Head of caudate nucleus (tissue), 42 donors: ENCODE data around the gene PDE8A.
"Not testable (repeated sequence)": the region's sequence is repeated elsewhere in the genome, so short reads cannot be mapped to it uniquely, and the experiment has no call there.

Experiments
- DNase-seq, 42 donors: peaks; one replicate each; pipeline versions ENCODE4 v3.0.0 to v3.0.0-alpha.2; 2020 to 2021; ENCODE audit warnings: mixed read lengths in 7 of 42
- intact Hi-C: fragments of 100-400 bp; cut with DNase I; formaldehyde crosslinking; loops from one replicate; pipeline ENCODE4 v1.15.0; 2022

The PDE8A gene

GRCh38 chr15:85004550-85004949, 22.9 kb downstream of the PDE8A start:
- intact Hi-C loops = no loop called here

DNA sequence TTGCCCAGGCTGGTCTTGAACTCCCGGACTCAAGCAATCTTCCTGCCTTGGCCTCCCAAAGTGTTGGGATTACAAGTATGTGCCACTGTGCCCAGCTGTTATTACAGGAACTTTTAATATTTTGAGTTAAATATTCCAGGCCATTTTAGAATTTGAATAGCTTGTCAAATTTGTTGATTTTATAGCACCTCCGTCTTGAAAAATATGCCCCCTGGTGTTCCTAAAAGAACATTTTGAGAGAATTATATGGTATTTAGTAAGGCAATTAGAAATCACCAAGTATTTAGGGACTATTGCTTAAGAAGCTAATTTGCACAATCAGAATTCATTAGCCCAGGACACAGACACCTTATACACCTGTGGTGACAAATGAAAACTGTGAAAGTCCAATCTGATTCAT, 23.7 kb downstream of the PDE8A start:
- no peak for DNase-seq
- intact Hi-C loops = no loop called here

More at GRCh38 chr15:85004550-85004949, 22.9 kb downstream of the PDE8A start:
- no peak for DNase-seq

DNA sequence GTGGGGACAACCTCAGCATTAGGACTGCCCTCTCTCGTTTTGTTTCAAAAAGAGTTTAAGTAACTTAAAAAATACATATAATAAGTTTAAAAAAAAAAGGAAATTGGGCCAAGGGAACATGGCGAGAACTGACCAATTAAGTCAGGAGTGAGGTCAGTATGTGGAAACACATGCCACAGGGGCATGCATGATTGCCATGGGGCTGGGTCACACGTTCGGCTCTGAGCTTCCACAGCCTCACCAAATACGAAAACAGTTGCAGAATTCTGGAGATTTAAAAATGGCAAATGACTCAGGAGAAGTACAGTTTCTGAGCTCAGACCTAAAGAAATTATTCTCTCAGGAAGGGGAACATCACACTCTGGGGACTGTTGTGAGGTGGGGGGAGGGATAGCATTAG, 24.1 kb downstream of the PDE8A start:
- no peak for DNase-seq
- intact Hi-C loops = no loop called here

GRCh38 chr15:85006201-85006600, 24.5 kb downstream of the PDE8A start:
- no peak for DNase-seq
- intact Hi-C loops = no loop called here

DNA sequence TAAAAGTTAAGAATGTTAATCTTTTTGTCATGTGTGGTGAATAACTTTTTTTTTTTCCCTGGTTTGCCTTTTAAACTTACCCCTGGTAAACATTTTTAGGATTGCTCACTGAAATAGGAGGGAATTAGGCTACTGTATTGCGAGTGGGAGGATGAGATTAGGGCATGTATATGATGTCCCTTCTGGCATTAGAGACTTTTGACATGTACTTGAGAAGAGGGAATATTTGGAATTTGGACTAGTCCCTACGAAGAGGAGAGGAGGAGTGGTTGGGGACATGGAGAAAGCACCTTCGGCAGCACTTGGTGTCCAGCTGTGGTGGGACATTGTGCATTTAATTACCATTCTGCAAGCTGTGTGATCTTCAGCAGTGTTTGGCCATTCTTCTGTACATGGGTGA, 25.0 kb downstream of the PDE8A start:
- intact Hi-C loops = no loop called here
- no peak for DNase-seq

DNA sequence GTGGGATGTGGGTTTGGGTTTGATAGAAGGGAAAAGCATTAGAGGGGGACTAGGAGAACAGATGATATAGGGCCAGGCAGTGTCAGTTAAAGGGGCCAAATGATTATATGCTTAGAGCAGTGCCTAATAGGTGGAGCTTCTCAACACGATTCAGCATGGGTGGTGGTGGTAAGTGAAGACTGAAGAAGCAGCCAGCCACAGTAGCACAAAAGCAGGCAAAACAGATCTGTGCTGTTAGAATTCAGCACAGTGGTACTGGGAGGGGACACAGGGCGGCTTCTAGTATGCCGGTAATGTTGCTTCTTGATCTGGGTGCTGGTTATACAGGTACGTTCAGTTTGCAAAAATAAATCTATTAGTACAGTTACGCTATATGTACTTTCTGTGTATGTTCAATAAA, 25.5 kb downstream of the PDE8A start:
- DNase-seq = no peak
- intact Hi-C loops = no loop called here

- no peak for DNase-seq
- intact Hi-C loops = no loop called here
Observed at GRCh38 chr15:85007741-85008397, 26.2 kb downstream of the PDE8A start.

DNA sequence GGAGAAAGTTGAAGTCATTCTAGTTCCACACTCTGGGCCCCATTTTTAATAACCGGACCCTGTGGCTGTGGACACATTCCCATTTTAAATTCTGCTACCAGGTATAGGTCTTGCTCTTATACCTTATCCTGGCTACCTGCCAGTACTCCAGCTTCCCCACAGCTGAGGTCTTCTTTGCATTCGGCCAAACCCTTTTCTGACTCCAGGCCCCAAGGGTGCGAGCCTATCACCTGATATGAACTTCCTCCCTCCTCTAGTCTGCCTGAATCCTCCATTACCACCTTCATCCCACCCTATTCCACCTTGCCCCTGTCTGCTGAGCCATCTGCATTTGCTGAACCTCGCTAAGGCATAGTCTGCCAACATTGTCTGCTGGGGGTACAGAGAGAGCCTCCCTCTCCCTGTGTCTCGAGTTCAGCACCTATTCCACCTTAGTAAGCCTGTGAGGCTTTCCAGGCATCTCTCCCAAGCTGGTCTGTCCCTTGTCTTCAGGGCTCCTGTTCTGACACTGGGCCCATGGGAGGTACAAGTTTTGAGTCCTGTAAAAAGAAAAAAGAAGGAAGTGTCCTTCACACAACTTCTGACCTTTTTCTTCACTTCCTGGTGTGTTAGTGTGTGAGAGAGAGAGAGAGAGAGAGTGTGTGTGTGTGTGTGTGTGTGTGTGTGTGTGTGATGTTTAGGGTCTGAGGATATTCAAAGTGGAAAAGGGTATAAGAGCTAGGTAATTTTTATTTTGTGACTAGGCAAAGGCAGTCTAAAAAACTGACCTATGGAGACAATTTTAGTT, 27.0 kb downstream of the PDE8A start:
- intact Hi-C loops = no loop called here
- no peak for DNase-seq

- DNase-seq = no peak
- intact Hi-C loops = no loop called here
Observed at GRCh38 chr15:85009435-85009834, 27.8 kb downstream of the PDE8A start.

DNA sequence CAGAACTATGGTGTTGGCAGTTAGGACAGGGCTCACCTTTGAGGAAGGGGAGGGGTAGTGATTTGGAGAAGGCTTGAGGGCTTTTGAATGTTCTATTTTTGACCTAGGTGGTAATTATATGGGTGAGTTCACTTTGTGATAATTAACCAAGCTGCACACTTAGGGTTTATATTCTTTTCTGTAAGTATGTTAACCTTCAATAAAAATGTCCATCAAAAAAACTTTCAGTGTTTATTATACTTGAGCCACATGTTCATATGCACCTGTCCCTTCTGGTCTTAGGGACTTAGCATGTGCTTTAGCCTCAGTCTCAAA, 28.4 kb downstream of the PDE8A start:
- intact Hi-C loops = no loop called here
- DNase-seq = no peak

DNA sequence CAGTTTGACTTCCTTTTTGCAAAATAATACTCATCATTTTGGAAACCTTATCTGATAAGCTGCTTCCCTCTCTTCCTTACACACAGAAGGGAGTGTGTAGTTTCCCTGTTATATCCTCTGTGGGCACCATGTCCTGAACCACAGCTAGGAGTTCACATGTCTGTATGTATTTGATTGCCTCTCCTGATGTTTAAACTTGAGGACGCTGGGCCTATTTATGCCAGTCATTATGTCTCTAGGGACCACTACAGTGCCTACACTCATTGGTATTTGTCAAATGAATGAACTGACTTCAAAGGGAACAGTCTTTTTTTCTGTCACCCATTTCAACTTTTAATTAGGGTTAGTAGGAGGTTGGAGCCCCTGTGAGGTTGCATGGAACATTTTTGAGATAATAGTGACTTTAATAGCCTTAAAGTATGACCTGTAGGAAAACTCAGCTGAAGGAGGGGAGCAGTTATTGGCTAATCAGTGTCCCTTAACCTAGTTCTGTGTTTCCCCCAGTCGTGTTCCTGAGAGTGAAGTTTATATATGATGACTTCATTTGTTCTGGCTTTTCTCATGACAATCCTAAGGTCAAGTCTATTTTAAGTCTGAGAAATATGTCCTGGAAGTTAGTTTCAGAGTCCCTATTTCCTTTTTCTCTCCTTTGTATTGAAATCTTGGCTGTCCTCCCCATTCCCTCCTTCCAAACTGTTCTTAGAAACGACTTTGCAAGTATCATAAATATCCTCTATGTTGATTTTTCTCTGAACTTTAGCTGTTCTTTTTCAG, 28.9 kb downstream of the PDE8A start:
- intact Hi-C loops = no loop called here
- no peak for DNase-seq

DNA sequence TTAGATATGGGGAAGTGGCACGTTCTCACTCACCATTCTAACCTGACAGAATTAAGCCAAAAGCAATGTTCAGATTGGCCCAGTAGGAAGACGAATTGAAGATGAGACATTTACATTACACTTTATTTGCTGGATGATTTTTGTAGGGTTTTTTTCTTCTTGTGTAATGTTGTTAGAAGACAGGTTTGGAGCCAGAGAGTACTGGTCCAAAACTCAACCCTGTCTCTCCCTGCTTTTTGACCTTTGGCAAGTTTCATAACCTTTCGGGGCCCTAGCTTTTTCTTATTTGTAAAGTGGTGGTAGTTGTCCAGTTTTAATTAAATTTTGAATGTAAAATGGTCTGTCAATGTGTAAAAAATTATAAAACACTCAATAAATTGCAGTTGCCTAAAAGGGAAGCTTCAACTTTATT, 29.5 kb downstream of the PDE8A start:
- DNase-seq = no peak
- intact Hi-C loops = no loop called here

DNA sequence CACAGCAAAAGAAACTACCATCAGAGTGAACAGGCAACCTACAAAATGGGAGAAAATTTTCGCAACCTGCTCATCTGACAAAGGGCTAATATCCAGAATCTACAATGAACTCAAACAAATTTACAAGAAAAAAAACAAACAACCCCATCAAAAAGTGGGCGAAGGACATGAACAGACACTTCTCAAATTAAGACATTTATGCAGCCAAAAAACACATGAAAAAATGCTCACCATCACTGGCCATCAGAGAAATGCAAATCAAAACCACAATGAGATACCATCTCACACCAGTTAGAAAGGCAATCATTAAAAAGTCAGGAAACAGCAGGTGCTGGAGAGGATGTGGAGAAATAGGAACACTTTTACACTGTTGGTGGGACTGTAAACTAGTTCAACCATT, 30.1 kb downstream of the PDE8A start:
- intact Hi-C loops = not testable (repeated sequence)

DNA sequence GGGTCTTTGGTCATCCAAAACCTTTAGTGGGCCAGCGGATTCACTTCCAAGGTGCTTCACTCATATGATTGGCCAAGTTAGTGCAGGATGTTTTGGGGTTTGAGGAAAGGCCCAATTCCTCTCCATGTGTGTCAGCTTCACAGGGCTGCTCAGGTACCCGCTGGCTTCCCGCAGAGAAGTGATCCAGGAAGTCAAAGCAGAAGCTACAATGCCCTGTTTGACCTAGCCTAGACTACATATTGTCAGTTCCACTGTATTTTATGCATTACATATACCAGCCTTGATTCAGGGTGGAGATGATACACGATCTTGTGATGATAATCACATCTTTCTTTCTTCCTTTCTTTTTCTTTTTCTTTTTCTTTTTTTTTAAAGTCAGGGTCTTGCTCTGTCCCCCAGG, 32.1 kb downstream of the PDE8A start:
- intact Hi-C loops = no loop called here
- no peak for DNase-seq

More for the DNA sequence above, 30.1 kb downstream of the PDE8A start:
- not testable (repeated sequence) for DNase-seq

GRCh38 chr15:85014932-85015331, 33.3 kb downstream of the PDE8A start:
- intact Hi-C loops = no loop called here
- no peak for DNase-seq

GRCh38 chr15:85016275-85016674, 34.6 kb downstream of the PDE8A start:
- intact Hi-C loops = no loop called here
- no peak for DNase-seq

DNA sequence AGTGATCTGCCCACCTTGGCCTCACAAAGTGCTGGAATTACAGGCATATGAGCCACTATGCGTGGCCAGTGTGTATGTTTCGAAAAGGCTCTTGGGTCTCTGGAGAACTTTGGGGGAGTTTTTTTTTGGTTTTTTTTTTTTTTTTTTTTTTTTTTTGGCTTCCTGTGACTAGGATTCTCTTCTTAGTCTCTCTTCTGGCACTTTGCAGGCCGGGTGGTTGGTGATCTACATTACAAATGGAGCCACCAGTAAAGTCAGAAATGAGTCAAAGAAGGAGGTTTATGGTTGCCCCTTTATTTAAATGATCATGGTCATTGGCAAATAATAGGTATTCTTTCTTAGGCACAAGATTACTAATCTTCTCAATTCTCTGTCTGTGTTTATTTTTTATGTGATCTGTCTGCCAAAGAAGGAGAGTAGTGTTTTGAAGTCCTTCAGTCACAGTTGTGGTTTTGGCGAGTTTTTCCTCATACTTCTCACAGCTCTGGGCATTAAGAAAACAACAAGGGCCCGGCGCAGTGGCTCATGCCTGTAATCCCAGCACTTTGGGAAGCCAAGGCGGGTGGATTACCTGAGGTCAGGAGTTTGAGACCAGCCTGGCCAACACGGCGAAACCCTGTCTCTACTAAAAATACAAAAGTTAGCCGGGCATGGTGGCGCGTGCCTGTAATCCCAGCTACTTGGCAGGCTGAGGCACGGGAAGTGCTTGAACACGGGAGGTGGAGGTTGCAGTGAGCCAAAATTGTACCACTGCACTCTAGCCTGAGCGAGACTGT, 38.3 kb downstream of the PDE8A start:
- DNase-seq = no peak
- intact Hi-C loops = no loop called here

DNA sequence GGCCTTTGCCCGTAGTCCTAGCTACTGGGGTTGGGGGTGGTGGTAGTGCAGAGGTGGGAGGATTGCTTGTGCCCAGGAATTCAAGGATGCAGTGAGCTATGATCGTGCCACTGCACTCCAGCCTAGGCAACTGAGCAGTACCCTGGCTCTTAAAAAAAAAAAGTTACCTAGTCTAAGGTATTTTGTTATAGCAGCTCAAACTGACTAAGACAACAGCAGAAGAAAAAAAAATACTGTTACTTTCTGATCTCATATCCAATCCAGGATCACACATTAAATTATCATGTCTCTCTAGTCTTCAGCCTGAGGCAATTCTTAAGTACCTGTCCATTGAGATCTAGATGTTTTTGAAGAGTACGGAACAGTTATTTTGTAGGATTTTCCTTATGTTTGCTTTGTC, 39.8 kb downstream of the PDE8A start:
- DNase-seq = no peak
- intact Hi-C loops = no loop called here

DNA sequence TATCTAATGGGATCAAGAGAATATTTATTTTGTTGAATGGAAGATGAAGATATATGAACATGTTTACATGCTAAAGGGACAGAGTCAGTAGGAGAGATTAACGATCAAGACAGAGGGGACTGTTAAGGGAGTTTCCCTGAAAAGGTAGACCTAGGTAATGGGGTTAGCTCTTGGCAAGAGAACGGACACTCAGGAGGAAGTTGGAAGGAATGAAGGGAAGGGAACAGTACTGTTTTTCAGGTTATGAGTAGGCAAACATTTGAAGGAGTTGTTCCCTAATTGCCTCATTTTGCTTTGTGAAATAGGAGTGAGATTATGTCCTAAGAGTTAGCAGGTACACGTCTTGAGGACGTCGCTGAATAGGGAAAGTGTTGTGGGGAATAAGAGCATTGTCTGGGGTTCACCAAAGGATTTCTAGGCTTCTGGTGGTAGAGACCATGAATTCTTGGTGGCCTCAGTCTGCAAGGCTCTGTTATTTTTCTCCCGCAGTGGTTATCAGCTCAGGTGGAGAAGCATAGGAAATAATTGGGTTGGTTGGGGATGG, 41.3 kb downstream of the PDE8A start:
- DNase-seq = no peak
- intact Hi-C loops = no loop called here
